Gastrocnemius medialis (tissue), 4 donors: ENCODE data around the gene MORN5. TPM values are rescaled to one million over a fixed set of nuclear protein-coding genes. Genes with fewer than 3 reads are reported as not detected.

Experiments
- ATAC-seq, 2 donors: fragments of 150-250 bp; one replicate each; pipeline ENCODE4 v1.9.1; 2016
- DNase-seq, 2 donors: peaks; one replicate each; pipeline ENCODE4 v3.0.0-alpha.2; 2019
- H3K27ac ChIP-seq, 4 donors: fragments of 200-600 bp; sonication (generic); 1 replicate in 1 of 4; 2 replicates in 3 of 4; pipeline ENCODE4 v1.5.1; 2016 to 2018; ENCODE audit warnings: mild to moderate bottlenecking in 2 of 4, moderate library complexity in 1 of 4
- H3K27me3 ChIP-seq, 3 donors: fragments of 200-600 bp; sonication (generic) in 2 of 3; 1 replicate in 1 of 3; 2 replicates in 2 of 3; pipeline versions ENCODE4 v1.5.1 to v1.6.0; 2016 to 2019; ENCODE audit warnings: mild to moderate bottlenecking in 1 of 3, moderate library complexity in 1 of 3
- H3K36me3 ChIP-seq, 2 donors: fragments of 200-600 bp; sonication (generic) in 1 of 2; one replicate each; pipeline ENCODE4 v1.5.1; 2017 to 2018
- H3K4me1 ChIP-seq, 2 donors: fragments of 200-600 bp; sonication (generic) in 1 of 2; one replicate each; pipeline ENCODE4 v1.5.1; 2016 to 2017; ENCODE audit warnings: mild to moderate bottlenecking in 2 of 2
- H3K4me3 ChIP-seq, 4 donors: fragments of 200-600 bp; sonication (generic) in 3 of 4; 1 replicate in 1 of 4; 2 replicates in 3 of 4; pipeline ENCODE4 v1.5.1; 2016 to 2019; ENCODE audit warnings: mild to moderate bottlenecking in 2 of 4
- H3K9me3 ChIP-seq, 3 donors: fragments of 200-600 bp; sonication (generic) in 2 of 3; 1 replicate in 1 of 3; 2 replicates in 2 of 3; pipeline ENCODE4 v1.5.1; 2016 to 2019
- POLR2A ChIP-seq, 2 donors: fragments of 450-650 bp; IDR thresholded peaks; one replicate each; pipeline ENCODE4 v1.6.1; 2017; ENCODE audit warnings: antibody characterized with exemption in 2 of 2, mild to moderate bottlenecking in 2 of 2, moderate library complexity in 2 of 2
- in situ Hi-C, 4 donors: fragments of 200-750 bp; cut with MboI; loops; one replicate each; pipeline versions ENCODE4 v1.15.0 to v1.8.0; 2017; ENCODE audit warnings: low sequenced_read_pairs in 4 of 4
- intact Hi-C: fragments of 100-400 bp; cut with DNase I; formaldehyde crosslinking; loops from one replicate; pipeline ENCODE4 v1.15.1; 2023; ENCODE audit warnings: low total_unique reads
- total RNA-seq, 4 donors: library from RNA; depleted of rRNA; stranded (reverse); fragments of >200 nt; gene quantifications; one replicate each; pipeline versions ENCODE4 v1.1.0 to v1.2.3, GENCODE V29; 2016
- TF ChIP-seq, protein P1 (sequence below), 5 experiments: fragments of 450-650 bp in 3 of 5; fragments of 200-600 bp in 2 of 5; sonication (generic) in 2 of 5; IDR thresholded peaks in 4 of 5; conservative IDR thresholded peaks in 1 of 5; 1 replicate in 4 of 5; 2 replicates in 1 of 5; pipeline ENCODE4 v1.5.1; 2016 to 2019; ENCODE audit warnings: antibody characterized with exemption in 5 of 5, mild to moderate bottlenecking in 3 of 5, moderate library complexity in 3 of 5

MORN5 gene
- total RNA-seq, 4 donors from 2014 or later: not detected

DNA sequence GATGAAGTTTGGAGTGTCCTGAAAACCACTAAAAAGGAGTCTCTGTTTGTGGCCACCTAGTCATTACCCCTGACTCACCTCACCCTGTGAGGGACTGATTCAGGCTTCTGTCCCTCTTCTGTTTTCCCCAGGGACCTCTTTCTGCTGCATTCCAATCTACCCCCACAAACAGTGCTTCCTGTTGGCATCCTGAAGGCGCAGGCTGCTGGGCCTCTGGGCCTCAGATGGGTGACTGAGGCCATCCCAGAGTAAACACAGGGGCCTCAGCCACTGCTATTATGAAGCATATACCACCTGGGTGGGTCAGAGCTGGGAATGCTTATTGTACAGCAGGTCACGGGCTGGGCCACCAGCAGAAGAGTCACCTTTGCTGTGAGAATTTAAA lies 20.0 kb downstream of the MORN5 start:
- Histone ChIP-seq H3K9me3 (no peaks in the 10 kb centered on the region), H3K27ac (no peak overlapping the region), H3K36me3 (no peaks in the 10 kb centered on the region), H3K4me3 (no peak overlapping the region), H3K4me1 (no peaks in the 10 kb centered on the region), H3K27me3 (peaks cover 0 to 21% (median 15%) of the 10 kb centered on the region in 3 donors)
- DNase-seq: no peak
- ATAC-seq: no peak
- TF ChIP-seq, protein P1, sequence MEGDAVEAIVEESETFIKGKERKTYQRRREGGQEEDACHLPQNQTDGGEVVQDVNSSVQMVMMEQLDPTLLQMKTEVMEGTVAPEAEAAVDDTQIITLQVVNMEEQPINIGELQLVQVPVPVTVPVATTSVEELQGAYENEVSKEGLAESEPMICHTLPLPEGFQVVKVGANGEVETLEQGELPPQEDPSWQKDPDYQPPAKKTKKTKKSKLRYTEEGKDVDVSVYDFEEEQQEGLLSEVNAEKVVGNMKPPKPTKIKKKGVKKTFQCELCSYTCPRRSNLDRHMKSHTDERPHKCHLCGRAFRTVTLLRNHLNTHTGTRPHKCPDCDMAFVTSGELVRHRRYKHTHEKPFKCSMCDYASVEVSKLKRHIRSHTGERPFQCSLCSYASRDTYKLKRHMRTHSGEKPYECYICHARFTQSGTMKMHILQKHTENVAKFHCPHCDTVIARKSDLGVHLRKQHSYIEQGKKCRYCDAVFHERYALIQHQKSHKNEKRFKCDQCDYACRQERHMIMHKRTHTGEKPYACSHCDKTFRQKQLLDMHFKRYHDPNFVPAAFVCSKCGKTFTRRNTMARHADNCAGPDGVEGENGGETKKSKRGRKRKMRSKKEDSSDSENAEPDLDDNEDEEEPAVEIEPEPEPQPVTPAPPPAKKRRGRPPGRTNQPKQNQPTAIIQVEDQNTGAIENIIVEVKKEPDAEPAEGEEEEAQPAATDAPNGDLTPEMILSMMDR (IDR thresholded peaks at IDR 0.05 in 4 of 5, conservative IDR thresholded peaks at IDR 0.05 in 1 of 5): no peak
- TF ChIP-seq POLR2A (IDR thresholded peaks at IDR 0.05): no peak
- in situ Hi-C loops (no loop called here), intact Hi-C loops (no loop called here)

DNA sequence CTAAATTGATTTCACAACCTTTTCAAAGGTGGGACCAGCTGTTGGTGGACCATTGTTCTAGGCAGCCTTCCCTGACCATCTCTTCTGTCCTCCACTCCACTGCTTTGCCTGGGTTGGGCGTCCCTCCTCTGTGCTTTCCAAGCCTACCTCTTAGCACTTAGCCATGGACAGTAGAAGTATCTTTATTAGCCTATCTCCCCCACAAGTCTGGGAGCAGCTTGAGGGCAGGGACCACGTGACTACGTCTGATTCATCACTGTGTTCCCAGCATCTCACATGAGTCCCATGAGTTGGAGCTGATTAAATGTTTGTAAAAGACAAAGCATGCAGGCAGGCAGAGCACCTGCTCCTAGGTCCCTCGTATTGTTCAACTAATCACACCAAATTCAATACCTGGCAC lies 20.9 kb downstream of the MORN5 start:
- Histone ChIP-seq H3K9me3 (no peaks in the 10 kb centered on the region), H3K4me1 (no peaks in the 10 kb centered on the region), H3K27ac (no peak overlapping the region), H3K27me3 (peaks cover 0 to 18% (median 15%) of the 10 kb centered on the region in 3 donors), H3K36me3 (no peaks in the 10 kb centered on the region), H3K4me3 (no peak overlapping the region)
- DNase-seq: no peak
- in situ Hi-C loops: no loop called here
- TF ChIP-seq, protein P1 (IDR thresholded peaks at IDR 0.05 in 4 of 5, conservative IDR thresholded peaks at IDR 0.05 in 1 of 5): no peak
- no peak for TF ChIP-seq POLR2A (IDR thresholded peaks at IDR 0.05)
- ATAC-seq: no peak
- intact Hi-C loops: no loop called here

DNA sequence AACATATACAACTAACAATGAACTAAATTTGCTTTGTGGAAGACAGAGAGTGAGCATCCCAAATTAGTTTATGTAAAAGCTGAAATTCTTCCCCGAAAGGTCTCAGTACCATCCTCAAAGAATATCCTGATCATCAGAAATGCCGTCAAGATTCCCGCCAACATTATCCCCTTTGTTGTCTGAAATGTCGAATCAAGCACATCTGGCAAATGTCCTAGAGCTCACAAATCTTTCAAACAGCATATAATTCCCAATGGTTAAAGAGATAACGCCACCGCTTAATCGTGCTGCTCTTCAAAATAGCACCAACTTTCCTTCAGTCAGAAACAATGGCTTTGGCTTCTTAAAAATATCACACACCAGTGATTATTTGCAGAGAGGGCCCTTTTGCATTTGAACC lies 23.8 kb downstream of the MORN5 start:
- intact Hi-C loops: no loop called here
- TF ChIP-seq, protein P1 (IDR thresholded peaks at IDR 0.05 in 4 of 5, conservative IDR thresholded peaks at IDR 0.05 in 1 of 5): no peak
- TF ChIP-seq POLR2A (IDR thresholded peaks at IDR 0.05): no peak
- H3K27ac ChIP-seq: no peak overlapping the region
- H3K9me3 ChIP-seq: no peaks in the 10 kb centered on the region
- ATAC-seq: no peak
- H3K27me3 ChIP-seq: peaks cover 0 to 15% (median 15%) of the 10 kb centered on the region in 3 donors
- DNase-seq: no peak
- no peak overlapping the region for H3K4me3 ChIP-seq
- H3K36me3 ChIP-seq: no peaks in the 10 kb centered on the region
- in situ Hi-C loops: no loop called here
- no peaks in the 10 kb centered on the region for H3K4me1 ChIP-seq

DNA sequence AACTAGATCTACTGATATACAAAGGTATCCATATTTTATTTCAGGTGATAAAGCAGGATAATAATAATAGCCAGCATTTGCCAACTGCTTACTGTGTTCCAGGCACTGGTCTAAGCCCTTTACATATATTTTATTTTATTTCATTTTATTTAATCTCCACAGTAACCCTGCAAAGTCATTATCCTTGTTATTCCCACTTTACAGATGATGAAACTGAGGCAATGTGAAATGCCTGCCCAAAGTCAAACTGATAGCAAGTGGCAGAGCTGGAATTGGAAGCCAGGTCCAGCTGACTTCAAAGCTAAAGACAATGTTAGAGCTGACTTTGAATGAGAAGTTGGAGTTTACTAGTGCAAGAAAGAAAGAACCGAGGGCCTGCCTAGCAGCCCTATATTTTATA lies 24.8 kb downstream of the MORN5 start:
- ATAC-seq (no peak), DNase-seq (no peak)
- H3K4me3 ChIP-seq: no peak overlapping the region
- H3K4me1 ChIP-seq: no peaks in the 10 kb centered on the region
- no peak overlapping the region for H3K27ac ChIP-seq
- H3K27me3 ChIP-seq: peaks cover 0 to 15% (median 15%) of the 10 kb centered on the region in 3 donors
- no peaks in the 10 kb centered on the region for H3K36me3 ChIP-seq
- intact Hi-C loops: no loop called here
- H3K9me3 ChIP-seq: no peaks in the 10 kb centered on the region
- in situ Hi-C loops: no loop called here
- TF ChIP-seq POLR2A (IDR thresholded peaks at IDR 0.05): no peak
- TF ChIP-seq, protein P1 (IDR thresholded peaks at IDR 0.05 in 4 of 5, conservative IDR thresholded peaks at IDR 0.05 in 1 of 5): no peak

DNA sequence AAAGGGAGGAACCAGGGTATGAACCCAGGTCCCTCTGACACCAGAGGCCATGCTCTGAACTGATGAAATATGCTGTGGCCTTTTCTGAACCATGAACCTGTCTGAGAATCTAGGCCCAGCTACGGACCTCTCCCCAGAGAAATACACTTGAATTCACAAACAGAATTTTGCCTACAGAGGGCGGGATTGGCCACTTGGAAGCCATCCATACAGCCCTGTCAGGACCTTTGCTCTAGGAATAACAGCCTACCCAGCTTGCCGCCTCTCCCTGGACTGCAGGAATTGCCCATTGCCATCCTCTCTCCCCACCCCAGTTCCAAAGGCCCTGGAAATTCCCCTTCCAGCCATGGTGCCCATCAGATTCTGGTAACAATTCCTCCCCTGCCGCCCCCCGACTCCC lies 26.6 kb downstream of the MORN5 start:
- TF ChIP-seq, protein P1 (IDR thresholded peaks at IDR 0.05 in 4 of 5, conservative IDR thresholded peaks at IDR 0.05 in 1 of 5): no peak
- TF ChIP-seq POLR2A (IDR thresholded peaks at IDR 0.05): no peak
- DNase-seq: no peak
- Histone ChIP-seq H3K27ac (no peak overlapping the region), H3K9me3 (no peaks in the 10 kb centered on the region), H3K4me3 (no peak overlapping the region), H3K4me1 (no peaks in the 10 kb centered on the region), H3K27me3 (peaks cover 0 to 15% (median 15%) of the 10 kb centered on the region in 3 donors), H3K36me3 (no peaks in the 10 kb centered on the region)
- intact Hi-C loops (no loop called here), in situ Hi-C loops (no loop called here)
- no peak for ATAC-seq
